AG04449 (cell line): Measurements from ENCODE around the gene ZNF521.

ENCODE experiments used
- CTCF ChIA-PET: fragments of 350-600 bp; formaldehyde crosslinking; extraction: SDS; loops from one replicate; lab custom pipeline; 2021; ENCODE audit warnings: antibody characterized with exemption; lab: Yijun Ruan, JAX
- POLR2A ChIA-PET: fragments of 400-600, 350-600 bp; formaldehyde crosslinking; extraction: SDS; loops from one replicate; lab custom pipeline; 2020; ENCODE audit warnings: antibody characterized with exemption, inconsistent platforms; lab: Yijun Ruan, JAX
- DNase-seq: peaks from one replicate; pipeline ENCODE4 v3.0.0-alpha.2; 2010; ENCODE audit warnings: low read depth, low spot score
- H3K4me3 ChIP-seq: 2 replicates; pipeline ENCODE4 v1.5.1; 2011; ENCODE audit warnings: low read depth, mild to moderate bottlenecking, control low read depth, low read length
- TF ChIP-seq, protein P1 (sequence below): IDR thresholded peaks from one replicate; pipeline ENCODE4 v1.5.1; 2011; ENCODE audit warnings: mild to moderate bottlenecking, moderate library complexity, low read length, control low read depth, inconsistent platforms; ENCODE audit not compliant: insufficient read depth; ENCODE audit errors: missing control alignments

The ZNF521 gene

GRCh38 chr18:25351777-25352628 lies at the start of gene ZNF521:
Gene ZNF521 (minus strand): TSS chr18:25352166. CDS start chr18:25350946, 1,220 bp downstream.
- POLR2A ChIA-PET: interaction anchor here (0.7 kb wide), 1 partner anchor 537 kb away, joined by 3 read pairs; no protein-coding TSS in a partner anchor
- peak; percentile 17 for DNase-seq
- peak within 1 kb of the TSS; percentile 85 for H3K4me3 ChIP-seq
- CTCF ChIA-PET: interaction anchor here (1.4 to 1.6 kb wide), 3 partner anchors 12 to 472 kb away, joined by 3 to 6 read pairs (median 3); no protein-coding TSS in a partner anchor
- TF ChIP-seq, protein P1, sequence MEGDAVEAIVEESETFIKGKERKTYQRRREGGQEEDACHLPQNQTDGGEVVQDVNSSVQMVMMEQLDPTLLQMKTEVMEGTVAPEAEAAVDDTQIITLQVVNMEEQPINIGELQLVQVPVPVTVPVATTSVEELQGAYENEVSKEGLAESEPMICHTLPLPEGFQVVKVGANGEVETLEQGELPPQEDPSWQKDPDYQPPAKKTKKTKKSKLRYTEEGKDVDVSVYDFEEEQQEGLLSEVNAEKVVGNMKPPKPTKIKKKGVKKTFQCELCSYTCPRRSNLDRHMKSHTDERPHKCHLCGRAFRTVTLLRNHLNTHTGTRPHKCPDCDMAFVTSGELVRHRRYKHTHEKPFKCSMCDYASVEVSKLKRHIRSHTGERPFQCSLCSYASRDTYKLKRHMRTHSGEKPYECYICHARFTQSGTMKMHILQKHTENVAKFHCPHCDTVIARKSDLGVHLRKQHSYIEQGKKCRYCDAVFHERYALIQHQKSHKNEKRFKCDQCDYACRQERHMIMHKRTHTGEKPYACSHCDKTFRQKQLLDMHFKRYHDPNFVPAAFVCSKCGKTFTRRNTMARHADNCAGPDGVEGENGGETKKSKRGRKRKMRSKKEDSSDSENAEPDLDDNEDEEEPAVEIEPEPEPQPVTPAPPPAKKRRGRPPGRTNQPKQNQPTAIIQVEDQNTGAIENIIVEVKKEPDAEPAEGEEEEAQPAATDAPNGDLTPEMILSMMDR: peak; percentile 24

DNA sequence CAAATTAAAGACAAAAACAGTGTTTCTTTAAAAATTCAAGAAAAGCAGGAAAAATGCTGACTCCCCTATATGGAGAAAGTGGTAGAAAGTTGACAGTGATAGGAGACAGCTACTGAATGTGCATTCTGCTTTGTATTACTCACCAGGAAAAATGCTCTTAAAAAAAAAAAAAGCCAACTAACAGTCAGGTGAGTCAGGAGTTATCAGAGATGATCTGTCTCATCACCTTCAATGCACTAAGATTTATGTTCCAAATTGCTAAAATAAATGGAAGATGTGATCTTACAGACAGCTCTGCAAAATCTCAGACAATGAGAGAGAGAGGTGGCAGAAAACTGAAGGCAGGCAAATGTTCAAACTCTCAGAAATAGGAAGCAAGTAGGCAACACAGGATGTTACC lies 47.6 kb upstream of the ZNF521 start:
- TF ChIP-seq, protein P1: no peak
- H3K4me3 ChIP-seq: no peak overlapping the region
- CTCF ChIA-PET: no interaction called here
- POLR2A ChIA-PET: no interaction called here
- DNase-seq: no peak

- ChIA-PET CTCF (no interaction called here), POLR2A (no interaction called here)
- H3K4me3 ChIP-seq: no peak overlapping the region
- no peak for DNase-seq
- TF ChIP-seq, protein P1: no peak
Observed at GRCh38 chr18:25392192-25392591, 40.2 kb upstream of the ZNF521 start.

DNA sequence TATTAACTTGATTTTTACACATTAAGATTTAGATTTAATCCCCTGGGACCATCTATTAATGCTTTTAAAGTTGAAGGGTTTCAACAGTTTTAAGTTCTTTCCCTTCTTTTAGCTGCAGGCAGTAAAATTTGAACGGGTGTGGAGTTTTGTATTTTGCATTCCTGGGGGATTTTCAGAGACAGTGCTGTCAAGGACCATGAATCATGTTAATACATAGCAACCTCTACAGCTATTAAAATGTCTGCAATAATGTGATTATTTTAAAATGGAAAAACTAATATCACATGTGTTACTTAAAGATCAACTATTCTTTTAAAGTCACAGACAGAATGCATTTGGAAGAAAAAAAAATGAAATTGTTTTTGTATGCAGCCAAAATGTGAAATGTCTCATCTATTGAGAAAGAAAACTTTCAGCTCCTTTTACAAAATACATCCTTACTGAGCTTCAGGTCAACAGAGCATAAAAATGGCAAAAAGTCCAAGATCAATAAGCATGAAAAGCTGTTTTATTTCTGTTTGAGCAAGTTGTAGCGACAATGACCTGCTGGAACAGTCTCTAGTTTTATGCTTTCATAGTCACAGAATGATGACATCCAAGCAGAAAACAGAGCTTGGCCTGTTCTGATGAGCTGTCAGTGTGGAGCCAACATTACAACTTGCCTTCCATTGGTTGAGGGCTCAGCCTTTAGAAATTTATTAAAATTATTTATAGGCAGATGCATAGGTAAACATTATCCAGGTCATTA lies 21.6 kb upstream of the ZNF521 start:
- TF ChIP-seq, protein P1: no peak
- no peak overlapping the region for H3K4me3 ChIP-seq
- ChIA-PET CTCF (no interaction called here), POLR2A (no interaction called here)
- no peak for DNase-seq

DNA sequence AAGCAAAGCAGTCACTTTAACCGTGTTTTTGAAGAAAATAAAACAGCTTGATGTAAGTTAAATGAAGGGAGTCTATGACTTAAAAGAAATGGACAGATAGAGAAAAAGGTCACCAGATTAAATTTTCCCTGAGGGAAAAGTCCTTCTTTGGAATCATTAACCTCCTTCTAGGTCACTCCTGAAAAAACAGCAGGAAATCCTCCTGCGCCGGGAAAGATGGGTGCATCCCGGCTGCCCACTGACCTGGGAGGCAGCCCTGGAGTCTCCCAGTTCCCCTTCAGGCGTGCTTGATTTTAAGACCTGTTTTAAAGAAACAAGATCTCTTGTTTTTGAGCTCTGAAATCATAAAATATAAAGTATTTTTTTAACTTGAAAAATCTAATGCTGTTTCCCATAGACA lies 18.4 kb upstream of the ZNF521 start:
- ChIA-PET POLR2A (no interaction called here), CTCF (no interaction called here)
- no peak overlapping the region for H3K4me3 ChIP-seq
- TF ChIP-seq, protein P1: no peak
- no peak for DNase-seq

DNA sequence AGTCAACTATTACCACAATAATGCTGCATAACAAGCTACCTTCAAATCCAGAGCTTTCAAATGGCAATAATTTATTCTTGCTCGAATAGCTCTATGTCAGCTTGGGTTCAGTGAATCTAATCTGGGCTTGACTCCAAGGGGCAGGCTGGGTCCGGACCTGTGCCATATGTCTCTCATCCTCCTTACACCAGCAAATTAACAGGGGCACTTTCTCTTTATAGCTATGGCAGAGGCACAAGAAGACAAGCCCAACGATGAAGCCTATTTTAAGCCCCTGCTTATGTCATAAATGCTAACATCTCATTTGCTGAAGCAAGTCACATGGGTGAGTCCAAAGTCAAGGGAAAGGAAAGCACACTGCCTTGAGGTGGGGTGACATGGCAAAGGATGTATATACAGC lies 13.3 kb upstream of the ZNF521 start:
- POLR2A ChIA-PET: no interaction called here
- H3K4me3 ChIP-seq: no peak overlapping the region
- TF ChIP-seq, protein P1: no peak
- no peak for DNase-seq
- CTCF ChIA-PET: interaction anchor here (1.6 kb wide), 1 partner anchor 13 kb away, joined by 3 read pairs; no protein-coding TSS in a partner anchor
